Body of pancreas (tissue), 4 donors: ENCODE measurements around the gene NECTIN3.

ENCODE experiments used
- CTCF ChIP-seq, 7 experiments: fragments of 450-650 bp in 4 of 7; fragments of 200-600 bp in 3 of 7; sonication (generic) in 3 of 7; IDR thresholded peaks; one replicate each; pipeline ENCODE4 v1.5.1; 2016 to 2019; ENCODE audit warnings: antibody characterized with exemption in 7 of 7
- POLR2A ChIP-seq, 3 donors: fragments of 450-650 bp; IDR thresholded peaks; one replicate each; pipeline ENCODE4 v1.6.1; 2016; ENCODE audit warnings: antibody characterized with exemption in 3 of 3, mild to moderate bottlenecking in 2 of 3

GRCh38 chr3:111035316-111035715, 36.3 kb upstream of the NECTIN3 start:
- TF ChIP-seq CTCF (IDR thresholded peaks at IDR 0.05) (no peak), POLR2A (IDR thresholded peaks at IDR 0.05) (no peak)
